ENCODE data around the gene NEK7.

GRCh38 chr1:198276241-198276640 lies 119.4 kb downstream of the NEK7 start:
- no peak for TF ChIP-seq CTCF (IDR thresholded peaks at IDR 0.05; ENCODE audit: poor library complexity, severe bottlenecking)
- TF ChIP-seq TAF1 (IDR thresholded peaks at IDR 0.05; ENCODE audit: low read depth), result no peak
- TF ChIP-seq EZH2 (IDR thresholded peaks at IDR 0.05; ENCODE audit: borderline replicate concordance, insufficient read depth, low read length, poor library complexity, severe bottlenecking), result no peak
- no peak for TF ChIP-seq RAD21 (conservative IDR thresholded peaks at IDR 0.05)
- TF ChIP-seq MXI1 (conservative IDR thresholded peaks at IDR 0.05; ENCODE audit: poor library complexity, severe bottlenecking), result no peak
- no peak for TF ChIP-seq EP300 (conservative IDR thresholded peaks at IDR 0.05; ENCODE audit: poor library complexity, severe bottlenecking)

Measured in neural cell (in vitro differentiated cells).